ENCODE results near the gene IRX2.

DNA sequence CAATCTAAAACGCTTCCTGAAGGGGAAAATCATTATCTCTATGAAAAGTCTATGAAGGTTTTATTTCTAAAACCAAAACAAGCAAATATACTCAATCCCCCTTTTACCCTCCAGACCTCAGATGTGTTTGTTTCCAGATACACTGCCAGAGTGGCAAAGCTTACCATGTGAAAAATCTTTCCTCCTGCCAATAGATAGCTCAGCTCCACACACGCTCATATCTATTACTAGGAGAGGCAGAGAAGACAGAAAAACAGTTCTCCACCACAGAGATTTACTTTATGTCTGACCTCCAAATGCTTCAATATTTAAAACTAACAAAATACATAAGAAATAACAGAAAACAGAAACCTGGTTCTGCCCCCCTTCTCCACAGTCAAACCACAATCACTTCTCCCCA lies 7.0 kb downstream of the IRX2 start:
- TF ChIP-seq, protein P1, sequence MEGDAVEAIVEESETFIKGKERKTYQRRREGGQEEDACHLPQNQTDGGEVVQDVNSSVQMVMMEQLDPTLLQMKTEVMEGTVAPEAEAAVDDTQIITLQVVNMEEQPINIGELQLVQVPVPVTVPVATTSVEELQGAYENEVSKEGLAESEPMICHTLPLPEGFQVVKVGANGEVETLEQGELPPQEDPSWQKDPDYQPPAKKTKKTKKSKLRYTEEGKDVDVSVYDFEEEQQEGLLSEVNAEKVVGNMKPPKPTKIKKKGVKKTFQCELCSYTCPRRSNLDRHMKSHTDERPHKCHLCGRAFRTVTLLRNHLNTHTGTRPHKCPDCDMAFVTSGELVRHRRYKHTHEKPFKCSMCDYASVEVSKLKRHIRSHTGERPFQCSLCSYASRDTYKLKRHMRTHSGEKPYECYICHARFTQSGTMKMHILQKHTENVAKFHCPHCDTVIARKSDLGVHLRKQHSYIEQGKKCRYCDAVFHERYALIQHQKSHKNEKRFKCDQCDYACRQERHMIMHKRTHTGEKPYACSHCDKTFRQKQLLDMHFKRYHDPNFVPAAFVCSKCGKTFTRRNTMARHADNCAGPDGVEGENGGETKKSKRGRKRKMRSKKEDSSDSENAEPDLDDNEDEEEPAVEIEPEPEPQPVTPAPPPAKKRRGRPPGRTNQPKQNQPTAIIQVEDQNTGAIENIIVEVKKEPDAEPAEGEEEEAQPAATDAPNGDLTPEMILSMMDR (conservative IDR thresholded peaks at IDR 0.05) = no peak
- no peak for TF ChIP-seq EZH2 (IDR thresholded peaks at IDR 0.05; ENCODE audit: low read depth)
